Sigmoid colon (tissue), 7 donors: Measurements from ENCODE around the gene HAND2. TPM values are rescaled to one million over a fixed set of nuclear protein-coding genes. Genes with fewer than 3 reads are reported as not detected.

Experiments
- DNase-seq: peaks from one replicate; pipeline ENCODE4 v3.0.0-alpha.2; 2019
- H3K27ac ChIP-seq, 4 donors: fragments of 200-600 bp; sonication (generic); one replicate each; pipeline ENCODE4 v1.5.1; 2016 to 2019; ENCODE audit warnings: mild to moderate bottlenecking in 1 of 4
- H3K27me3 ChIP-seq, 3 donors: fragments of 200-600 bp; sonication (generic); one replicate each; pipeline ENCODE4 v1.5.1; 2019; ENCODE audit warnings: mild to moderate bottlenecking in 1 of 3
- H3K36me3 ChIP-seq, 4 donors: fragments of 200-600 bp; sonication (generic); one replicate each; pipeline ENCODE4 v1.5.1; 2016 to 2019
- H3K4me1 ChIP-seq, 4 donors: fragments of 200-600 bp; sonication (generic); one replicate each; pipeline ENCODE4 v1.5.1; 2017 to 2019
- H3K4me3 ChIP-seq, 4 donors: fragments of 200-600 bp; sonication (generic); one replicate each; pipeline ENCODE4 v1.5.1; 2017 to 2019; ENCODE audit warnings: mild to moderate bottlenecking in 2 of 4, moderate library complexity in 1 of 4
- H3K9me3 ChIP-seq, 4 donors: fragments of 200-600 bp in 3 of 4; sonication (generic) in 3 of 4; one replicate each; pipeline versions ENCODE4 v1.5.1 to v1.6.1; 2013 to 2019
- EP300 ChIP-seq, 4 donors: sonication (generic); formaldehyde crosslinking; IDR thresholded peaks; one replicate each; pipeline ENCODE4 v1.6.1; 2017; ENCODE audit warnings: antibody characterized with exemption in 4 of 4
- POLR2A ChIP-seq, 2 donors: fragments of 450-650 bp; IDR thresholded peaks; one replicate each; pipeline ENCODE4 v1.6.1; 2016; ENCODE audit warnings: antibody characterized with exemption in 2 of 2, mild to moderate bottlenecking in 2 of 2, moderate library complexity in 2 of 2
- POLR2AphosphoS5 ChIP-seq, 4 donors: sonication (generic); formaldehyde crosslinking; IDR thresholded peaks; one replicate each; pipeline ENCODE4 v1.6.1; 2017; ENCODE audit warnings: antibody characterized with exemption in 4 of 4
- whole genome bisulfite sequencing, 2 donors: extraction: QIAGEN DNeasy Blood & Tissue Kit; methylation state at CpG; one replicate each; pipeline ENCODE4 v1.1.7; 2013; 5-methylcytosine and 5-hydroxymethylcytosine counted together
- intact Hi-C: fragments of 100-400 bp; cut with DNase I; formaldehyde crosslinking; loops from one replicate; pipeline ENCODE4 v1.15.1; 2023
- polyA plus RNA-seq, 3 donors: library from polyadenylated mRNA; stranded (reverse); fragments of 200-250 nt; gene quantifications; one replicate each; pipeline ENCODE4 v1.2.3, GENCODE V29; 2013
- total RNA-seq, 4 donors: library from RNA; depleted of rRNA; stranded (reverse); fragments of >200 nt; gene quantifications; one replicate each; pipeline ENCODE4 v1.1.0, GENCODE V29; 2016
- TF ChIP-seq, protein P1 (sequence below), 4 experiments: fragments of 450-650 bp in 3 of 4; fragments of 200-600 bp in 1 of 4; IDR thresholded peaks; one replicate each; pipeline ENCODE4 v1.5.1; 2016 to 2019; ENCODE audit warnings: antibody characterized with exemption in 4 of 4, mild to moderate bottlenecking in 3 of 4, moderate library complexity in 2 of 4
- donor health status: healthy with polysubstance abuse.
- donor health status: Bipolar disorder and iron deficiency.
- donor health status: healthy.

The HAND2 gene
- total and polyA plus RNA-seq, 7 donors: 0.46 to 224 (median 141) TPM

DNA sequence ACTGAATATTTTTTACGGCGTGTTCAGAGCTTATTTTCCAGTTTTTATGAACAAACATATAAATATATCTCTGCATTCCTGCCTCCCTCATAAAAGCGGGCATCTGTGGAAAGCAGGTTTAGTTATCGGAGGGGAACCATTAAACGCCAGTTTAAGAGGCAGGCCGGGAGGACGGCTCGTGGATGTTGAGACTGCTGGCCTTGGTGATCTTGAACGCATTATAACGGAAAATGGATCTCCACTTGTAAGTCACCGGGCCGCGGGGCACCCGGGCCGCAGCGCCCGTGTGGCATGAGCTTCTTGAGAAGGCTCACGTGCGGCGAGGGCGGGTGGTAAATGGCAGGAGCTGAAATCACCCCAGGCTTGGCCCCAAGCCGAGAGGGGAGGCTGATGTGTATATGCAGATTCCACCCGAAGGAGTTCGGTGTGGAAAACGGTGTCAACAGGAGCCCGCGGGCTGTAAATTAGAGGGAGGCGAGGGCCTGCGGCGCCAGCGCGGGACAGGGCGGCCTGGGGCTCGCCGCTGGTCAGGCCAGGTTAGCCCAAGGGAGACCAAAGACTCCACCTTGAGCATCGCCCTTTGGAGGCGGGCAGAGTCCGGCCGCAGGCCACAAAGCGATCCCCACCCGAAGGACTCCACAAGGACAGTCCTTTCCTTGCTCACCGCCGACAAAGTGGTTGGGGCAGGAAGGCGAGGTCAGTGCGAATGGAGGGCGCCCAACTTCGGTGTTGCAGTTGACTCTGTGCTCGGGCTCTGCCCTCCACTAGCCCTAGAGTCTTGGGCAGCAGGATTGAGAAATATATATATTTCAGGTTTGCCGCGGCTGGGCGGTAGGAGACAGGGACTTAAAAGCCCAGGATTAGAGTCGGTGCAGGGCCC, 1.3 kb upstream of the HAND2 start:
- H3K4me1 ChIP-seq: peaks cover 0 to 29% (median 13%) of the 10 kb centered on the region in 4 donors
- peak overlapping the region; percentile 90 to 98 (median 95) for H3K4me3 ChIP-seq
- DNase-seq: peak; percentile 92
- no peaks in the 10 kb centered on the region for H3K27me3 ChIP-seq
- peaks cover 13 to 18% (median 15%) of the 10 kb centered on the region in 4 donors for H3K36me3 ChIP-seq
- 18 to 24% methylated on average over 52 of the region's 52 CpGs for WGBS, 2 donors
- no peaks in the 10 kb centered on the region for H3K9me3 ChIP-seq
- intact Hi-C loops: loop anchor here (2.0 to 10.0 kb wide), 5 partner anchors 41 to 461 kb away; no protein-coding TSS in a partner anchor
- TF ChIP-seq EP300 (IDR thresholded peaks at IDR 0.05) (peak in 1 of 4 donors; percentile 7), POLR2AphosphoS5 (IDR thresholded peaks at IDR 0.05) (peak in 3 of 4 donors; percentile 37 to 81 (median 59)), POLR2A (IDR thresholded peaks at IDR 0.05) (peak in 1 of 2 donors; percentile 34)
- TF ChIP-seq, protein P1, sequence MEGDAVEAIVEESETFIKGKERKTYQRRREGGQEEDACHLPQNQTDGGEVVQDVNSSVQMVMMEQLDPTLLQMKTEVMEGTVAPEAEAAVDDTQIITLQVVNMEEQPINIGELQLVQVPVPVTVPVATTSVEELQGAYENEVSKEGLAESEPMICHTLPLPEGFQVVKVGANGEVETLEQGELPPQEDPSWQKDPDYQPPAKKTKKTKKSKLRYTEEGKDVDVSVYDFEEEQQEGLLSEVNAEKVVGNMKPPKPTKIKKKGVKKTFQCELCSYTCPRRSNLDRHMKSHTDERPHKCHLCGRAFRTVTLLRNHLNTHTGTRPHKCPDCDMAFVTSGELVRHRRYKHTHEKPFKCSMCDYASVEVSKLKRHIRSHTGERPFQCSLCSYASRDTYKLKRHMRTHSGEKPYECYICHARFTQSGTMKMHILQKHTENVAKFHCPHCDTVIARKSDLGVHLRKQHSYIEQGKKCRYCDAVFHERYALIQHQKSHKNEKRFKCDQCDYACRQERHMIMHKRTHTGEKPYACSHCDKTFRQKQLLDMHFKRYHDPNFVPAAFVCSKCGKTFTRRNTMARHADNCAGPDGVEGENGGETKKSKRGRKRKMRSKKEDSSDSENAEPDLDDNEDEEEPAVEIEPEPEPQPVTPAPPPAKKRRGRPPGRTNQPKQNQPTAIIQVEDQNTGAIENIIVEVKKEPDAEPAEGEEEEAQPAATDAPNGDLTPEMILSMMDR (IDR thresholded peaks at IDR 0.05): no peak
- H3K27ac ChIP-seq: peak overlapping the region; percentile 98 to 99 (median 99)

GRCh38 chr4:173530326-173531085, 477 bp upstream of the HAND2 start:
- peak in 1 of 4 donors; percentile 4 for TF ChIP-seq POLR2AphosphoS5 (IDR thresholded peaks at IDR 0.05)
- no peak for TF ChIP-seq POLR2A (IDR thresholded peaks at IDR 0.05)
- TF ChIP-seq, protein P1 (IDR thresholded peaks at IDR 0.05): no peak
- 5 to 7% methylated on average over 34 of the region's 34 CpGs for WGBS, 2 donors
- intact Hi-C loops: loop anchor here (2.0 to 10.0 kb wide), 5 partner anchors 42 to 462 kb away; no protein-coding TSS in a partner anchor
- peak overlapping the region; percentile 90 to 98 (median 95) for H3K4me3 ChIP-seq
- H3K27ac ChIP-seq: peak overlapping the region; percentile 98 to 99 (median 99)
- H3K27me3 ChIP-seq: no peaks in the 10 kb centered on the region
- DNase-seq: peak; percentile 70
- H3K4me1 ChIP-seq: peaks cover 0 to 21% (median 8%) of the 10 kb centered on the region in 4 donors
- H3K9me3 ChIP-seq: no peaks in the 10 kb centered on the region
- peaks cover 13 to 26% (median 17%) of the 10 kb centered on the region in 4 donors for H3K36me3 ChIP-seq

GRCh38 chr4:173528378-173529321, 1.4 kb downstream of the HAND2 start:
- intact Hi-C loops: no loop called here

More at GRCh38 chr4:173528378-173529321, 1.4 kb downstream of the HAND2 start:
- Histone ChIP-seq H3K27me3 (no peaks in the 10 kb centered on the region), H3K4me1 (peaks cover 0 to 17% (median under 1%) of the 10 kb centered on the region in 4 donors), H3K27ac (peak overlapping the region; percentile 98 to 99 (median 99)), H3K9me3 (no peaks in the 10 kb centered on the region), H3K4me3 (peak overlapping the region; percentile 90 to 96 (median 92)), H3K36me3 (peaks cover 16 to 43% (median 20%) of the 10 kb centered on the region in 4 donors)
- DNase-seq: peak; percentile 77
- 4 to 9% methylated on average over 75 of the region's 75 CpGs for WGBS, 2 donors
- TF ChIP-seq POLR2A (IDR thresholded peaks at IDR 0.05) (no peak), EP300 (IDR thresholded peaks at IDR 0.05) (no peak), POLR2AphosphoS5 (IDR thresholded peaks at IDR 0.05) (peak in 2 of 4 donors; percentile 54 to 68)
- TF ChIP-seq, protein P1 (IDR thresholded peaks at IDR 0.05): no peak
